NCI-H1436 (cell line): ENCODE results near the gene DTD1.

Experiments
- DNase-seq: peaks from one replicate; lab custom pipeline; 2025; lab: John Stamatoyannopoulos, UW

DTD1 gene

DNA sequence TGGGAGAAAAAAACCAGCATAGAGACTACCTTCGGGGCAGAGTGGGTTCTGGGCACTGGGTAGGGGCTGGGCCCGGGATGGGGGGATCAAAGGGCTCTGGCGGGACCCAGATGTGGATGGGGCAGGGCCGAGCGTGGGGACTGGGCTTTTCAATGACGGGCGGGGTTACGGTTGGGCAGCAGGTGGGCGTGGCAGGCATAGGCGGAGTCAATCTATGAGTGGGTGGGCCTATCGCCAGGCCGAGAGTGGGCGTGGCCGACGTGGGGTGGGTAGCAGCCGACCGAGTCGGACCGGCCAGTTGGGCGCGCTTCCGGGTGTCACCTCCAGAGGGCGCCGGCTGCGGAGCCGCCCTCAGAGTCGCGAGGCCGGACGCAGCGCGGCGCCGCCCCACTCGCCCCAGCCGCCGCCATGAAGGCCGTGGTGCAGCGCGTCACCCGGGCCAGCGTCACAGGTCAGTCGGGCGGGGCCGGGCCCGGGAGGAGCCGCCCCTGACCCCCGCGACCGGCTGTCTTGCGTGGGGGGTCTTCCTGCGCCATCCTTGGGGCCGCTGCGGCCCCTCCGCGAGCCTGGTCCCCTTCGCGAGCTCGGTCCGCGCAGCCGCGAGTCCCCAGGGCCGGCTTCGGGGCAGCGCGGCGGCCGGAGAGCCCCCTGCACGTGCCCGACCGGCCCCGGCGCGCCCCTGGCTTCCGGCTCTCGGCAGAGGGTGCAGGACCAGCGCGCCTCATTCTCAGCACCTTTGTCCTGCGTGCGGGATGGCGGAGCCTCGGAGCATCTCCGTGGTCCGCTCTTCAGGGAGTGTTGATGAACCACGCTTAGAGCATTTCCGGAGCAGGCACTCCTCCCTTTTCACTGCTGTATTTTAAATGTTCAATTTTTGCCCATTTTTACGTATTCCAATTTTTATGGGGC is at the start of gene DTD1:
Gene DTD1, plus strand, starts transcription at position 390 of the 909 bp plus-strand sequence. Its CDS starts 19 bp downstream, at position 409.
- peak; percentile 89 for DNase-seq

DNA sequence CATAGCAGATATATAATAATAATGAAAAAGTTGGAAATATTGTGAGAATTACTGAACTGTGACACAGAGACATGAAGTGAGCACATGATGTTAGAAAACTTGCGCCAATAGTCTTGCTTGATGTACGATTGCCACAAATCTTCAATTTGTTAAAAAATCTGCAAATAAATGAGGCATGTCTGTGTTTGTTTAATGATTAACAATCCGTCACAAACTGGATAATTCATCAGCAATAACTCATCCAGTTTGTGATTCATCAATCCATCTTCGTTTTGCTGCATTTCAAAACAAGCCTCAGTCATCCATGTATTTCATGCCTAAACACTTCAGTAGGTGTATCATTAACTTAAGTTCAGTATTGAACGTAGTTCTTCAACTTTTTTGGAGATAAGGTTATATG is 46.1 kb upstream of the DTD1 start:
- no peak for DNase-seq

- no peak for DNase-seq
Measured at GRCh38 chr20:18543216-18543615, 44.6 kb upstream of the DTD1 start.

DNA sequence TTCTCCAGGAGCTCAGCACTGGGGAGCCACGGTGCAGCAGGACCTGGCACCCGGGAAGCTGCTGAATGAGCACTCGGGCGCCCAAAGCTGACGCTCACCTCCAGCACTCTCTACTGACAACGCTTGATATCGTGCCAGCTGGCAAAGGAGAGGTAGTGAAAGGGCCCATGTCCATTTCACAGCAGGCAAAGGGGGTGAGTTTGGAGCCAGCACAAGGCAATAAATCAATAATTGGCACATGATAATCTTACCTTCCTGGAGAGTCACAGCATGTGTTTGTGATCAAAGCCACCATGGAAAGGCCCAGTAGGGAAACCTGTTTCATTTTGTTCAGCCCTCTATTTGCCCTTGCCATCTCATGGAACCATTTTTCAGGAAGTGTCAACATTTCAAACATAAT is 43.9 kb upstream of the DTD1 start:
- no peak for DNase-seq

- no peak for DNase-seq
Measured at GRCh38 chr20:18545566-18545965, 42.3 kb upstream of the DTD1 start.

- DNase-seq: no peak
Measured at GRCh38 chr20:18548465-18548864, 39.4 kb upstream of the DTD1 start.

GRCh38 chr20:18553746-18554145 is 34.1 kb upstream of the DTD1 start:
- no peak for DNase-seq

- DNase-seq: peak; percentile 88
Measured at GRCh38 chr20:18566892-18567738, 20.7 kb upstream of the DTD1 start, which contains the start of gene SMIM26. Gene SMIM26 (plus strand): TSS chr20:18567432. CDS start chr20:18567479, 47 bp downstream.

GRCh38 chr20:18567739-18568091 is 20.1 kb upstream of the DTD1 start:
- no peak for DNase-seq

- no peak for DNase-seq
Measured at GRCh38 chr20:18571009-18571408, 16.8 kb upstream of the DTD1 start.

DNA sequence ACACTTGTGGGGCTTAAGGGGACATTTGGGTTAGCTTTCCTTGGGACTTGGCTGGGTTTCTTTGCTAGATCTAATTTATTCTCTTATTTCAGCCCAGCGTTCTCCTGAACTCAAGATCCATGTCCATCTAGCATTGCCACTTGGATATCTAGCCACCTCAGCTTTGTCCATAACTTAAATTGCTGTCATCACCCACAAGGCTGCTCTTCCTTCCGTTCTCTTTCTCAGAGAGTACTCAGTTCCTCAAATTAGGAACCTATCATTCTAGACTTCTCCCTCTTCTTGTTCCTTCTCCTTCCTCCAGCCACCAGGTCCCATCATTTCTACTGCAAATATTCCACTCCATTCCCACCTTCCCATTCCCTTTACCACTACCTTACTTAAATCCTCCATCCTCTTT is 16.3 kb upstream of the DTD1 start:
- no peak for DNase-seq

DNA sequence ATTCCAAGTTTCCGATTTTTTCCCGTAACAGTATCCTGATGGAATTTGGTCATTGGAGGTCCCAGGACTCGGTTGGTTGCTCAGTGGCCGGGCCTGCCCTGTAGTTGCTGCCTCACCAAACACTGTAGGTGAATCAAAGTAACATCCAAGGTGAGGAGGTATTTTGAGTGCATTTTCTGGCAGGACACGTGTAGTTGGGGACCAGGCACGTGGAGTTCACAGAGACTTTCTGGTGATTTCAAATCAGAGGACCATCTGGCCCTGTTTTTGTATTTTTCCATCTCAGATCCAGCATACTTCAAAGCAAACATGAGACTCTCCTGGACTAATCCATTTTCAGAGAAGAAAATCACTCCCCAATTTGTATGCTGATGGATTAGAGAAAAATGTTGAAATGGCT is 9.9 kb upstream of the DTD1 start:
- DNase-seq: no peak

DNA sequence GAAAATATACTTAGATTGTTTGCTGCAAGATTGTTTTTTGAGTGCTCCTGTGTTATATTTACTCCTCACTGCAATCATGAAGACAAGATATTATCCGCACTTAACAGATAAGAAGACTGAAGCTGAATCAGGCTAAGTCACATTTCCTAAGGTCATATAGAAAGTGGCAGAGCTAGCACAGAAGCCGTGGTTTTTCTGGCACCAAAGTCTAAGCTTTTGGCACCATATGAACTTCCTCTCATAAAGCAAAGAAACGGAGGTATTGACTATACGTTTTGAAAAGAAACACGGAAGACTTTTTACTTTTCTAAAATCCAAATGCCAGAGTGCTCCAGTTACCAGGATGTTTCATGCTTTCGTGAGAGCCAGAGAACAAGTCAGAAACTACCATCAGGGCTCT is 9.3 kb upstream of the DTD1 start:
- DNase-seq: no peak

- no peak for DNase-seq
Measured at GRCh38 chr20:18580012-18580411, 7.8 kb upstream of the DTD1 start.

DNA sequence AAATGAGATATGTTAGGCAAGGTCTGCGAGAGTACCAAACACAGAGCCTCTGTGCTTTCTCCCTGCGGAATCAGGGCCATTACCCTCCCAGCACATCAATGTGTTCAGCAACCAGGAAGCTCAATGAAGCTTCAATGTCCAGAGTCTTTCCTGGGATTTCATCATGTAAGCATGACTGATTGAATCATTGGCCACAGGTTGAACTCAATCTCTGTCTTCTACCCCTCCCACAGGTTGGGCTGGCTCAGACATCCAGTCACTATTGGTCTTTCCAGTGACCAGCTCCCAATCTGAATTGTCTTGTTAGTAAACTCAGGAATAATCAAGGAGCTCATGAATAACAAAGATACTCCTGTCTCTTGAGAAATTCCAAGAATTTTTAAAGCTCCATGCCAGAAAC is 2.7 kb upstream of the DTD1 start:
- DNase-seq: peak; percentile 4

- no peak for DNase-seq
Measured at GRCh38 chr20:18588574-18588933, 700 bp downstream of the DTD1 start.

DNA sequence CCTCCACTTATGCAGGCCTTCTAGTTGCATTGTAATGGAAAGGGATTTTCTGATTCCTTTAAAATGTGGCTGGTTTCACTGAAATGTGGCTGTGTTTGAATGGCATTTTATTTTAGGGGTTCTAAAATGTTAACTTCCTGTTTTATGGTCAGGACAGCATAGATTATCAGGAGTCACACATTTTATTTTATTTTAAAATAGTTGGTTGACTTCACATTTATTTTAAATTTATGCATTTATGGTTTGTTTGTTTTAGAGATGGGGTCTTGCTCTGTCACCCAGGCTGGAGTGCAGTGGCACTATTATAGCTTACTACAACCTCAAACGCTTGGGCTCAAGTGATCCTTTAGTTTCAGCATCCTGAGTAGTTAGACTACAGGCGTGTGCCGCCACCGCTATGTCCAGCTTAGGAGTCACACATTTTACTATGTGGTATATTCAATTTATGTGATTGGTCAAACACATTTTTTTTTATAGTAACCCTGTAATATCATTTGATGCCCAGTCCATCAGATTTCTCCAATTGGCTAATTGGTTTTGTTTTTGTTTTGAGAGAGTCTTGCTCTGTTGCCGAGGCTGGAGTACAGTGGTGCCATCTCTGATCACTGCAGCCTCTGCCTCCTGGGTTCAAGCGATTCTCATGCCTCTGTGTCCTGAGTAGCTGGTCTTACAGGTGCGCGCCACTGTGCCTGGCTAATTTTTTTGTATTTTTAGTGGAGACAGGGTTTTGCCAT is 2.3 kb downstream of the DTD1 start:
- no peak for DNase-seq

GRCh38 chr20:18596270-18596669 is 8.4 kb downstream of the DTD1 start:
- no peak for DNase-seq

DNA sequence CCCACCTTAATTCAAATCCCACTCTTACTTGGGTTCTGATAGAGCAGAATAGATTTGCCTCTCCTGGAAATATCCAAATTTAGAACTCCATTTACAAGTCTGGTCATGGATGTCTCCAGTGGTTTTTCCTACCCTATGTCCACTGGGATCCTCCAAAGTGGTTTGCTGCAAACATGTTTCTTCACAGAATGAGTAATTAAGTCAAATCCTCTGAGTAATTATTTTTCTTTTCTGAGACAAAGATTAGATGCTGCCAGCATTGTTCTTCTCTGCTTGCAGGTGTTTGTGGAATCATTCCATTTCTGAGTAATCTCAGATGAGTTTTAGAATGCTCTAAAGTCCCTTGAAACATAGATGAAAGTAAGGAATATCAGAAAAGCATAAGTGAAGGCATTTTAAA is 21.9 kb downstream of the DTD1 start:
- no peak for DNase-seq

- DNase-seq: no peak
Measured at GRCh38 chr20:18611492-18611891, 23.6 kb downstream of the DTD1 start.

GRCh38 chr20:18613553-18613952 is 25.7 kb downstream of the DTD1 start:
- DNase-seq: no peak

DNA sequence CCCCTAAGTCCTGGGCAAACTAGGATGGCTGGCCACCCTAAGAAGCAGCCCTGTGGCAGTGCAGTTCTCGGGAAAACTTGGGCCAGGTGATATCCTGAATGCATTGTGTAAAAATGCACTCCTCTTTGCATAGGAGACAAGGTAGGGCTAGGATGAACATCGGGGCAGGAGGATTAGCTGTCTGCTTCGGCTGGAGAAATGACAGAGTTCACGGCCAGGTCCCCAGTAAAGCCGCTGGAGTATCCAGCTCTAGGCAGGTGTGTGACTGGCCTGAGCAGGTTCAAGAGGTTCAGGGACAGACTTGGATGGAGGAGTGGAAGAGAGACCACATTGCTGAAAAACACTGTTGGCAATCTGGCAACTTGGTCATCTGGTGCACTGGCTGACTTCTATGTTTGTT is 26.4 kb downstream of the DTD1 start:
- no peak for DNase-seq
